HG02759 (cell line): ENCODE measurements around the gene ROM1.
"Not testable (repeated sequence)": the region's sequence is repeated elsewhere in the genome, so short reads cannot be mapped to it uniquely, and the experiment has no call there.

Experiments
- ATAC-seq: cut with Tn5 transposase; IDR thresholded peaks from one replicate; pipeline ENCODE4 v1.9.1; 2021; ENCODE audit warnings: mild to moderate bottlenecking, moderate library complexity; ENCODE audit not compliant: unreplicated experiment

Gene ROM1

DNA sequence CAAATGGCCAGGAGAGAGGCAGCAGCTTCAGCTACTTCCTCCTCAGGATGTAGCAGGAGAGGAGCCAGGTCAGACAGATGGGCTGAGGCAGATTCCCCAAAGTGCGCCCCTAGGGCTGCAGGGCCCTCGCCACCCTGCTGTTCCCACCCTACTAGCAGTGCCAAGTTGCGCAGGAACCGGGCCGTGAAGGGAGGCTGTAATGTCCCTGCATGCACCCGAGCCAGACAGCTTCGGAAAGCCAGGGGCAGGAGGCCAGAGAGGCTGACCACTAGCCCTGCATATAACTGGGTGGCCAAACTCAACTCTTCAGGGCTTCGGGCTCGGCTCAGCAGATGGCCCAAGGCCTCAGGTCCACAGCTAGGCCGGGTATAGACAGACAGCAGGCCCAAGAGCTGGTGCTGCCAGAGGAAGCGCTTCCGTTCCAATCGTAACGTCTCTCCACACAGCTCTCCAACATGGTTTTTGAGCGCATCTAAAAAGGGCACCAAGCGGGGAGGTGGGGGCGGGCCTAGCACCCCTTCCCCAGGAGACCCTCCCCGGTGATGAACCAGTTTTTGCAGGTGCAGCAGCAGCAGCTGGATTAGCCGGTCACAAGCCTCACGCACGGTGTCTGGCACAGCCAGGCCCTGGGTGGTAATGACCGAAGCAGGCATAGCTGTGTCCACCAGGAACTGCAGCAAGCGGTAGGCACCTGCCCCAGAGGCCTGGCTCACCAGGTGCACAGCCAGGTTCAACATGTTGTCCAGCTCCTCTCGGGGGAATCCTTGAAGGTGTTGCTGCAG lies 35.3 kb downstream of the ROM1 start:
- no peak for ATAC-seq

DNA sequence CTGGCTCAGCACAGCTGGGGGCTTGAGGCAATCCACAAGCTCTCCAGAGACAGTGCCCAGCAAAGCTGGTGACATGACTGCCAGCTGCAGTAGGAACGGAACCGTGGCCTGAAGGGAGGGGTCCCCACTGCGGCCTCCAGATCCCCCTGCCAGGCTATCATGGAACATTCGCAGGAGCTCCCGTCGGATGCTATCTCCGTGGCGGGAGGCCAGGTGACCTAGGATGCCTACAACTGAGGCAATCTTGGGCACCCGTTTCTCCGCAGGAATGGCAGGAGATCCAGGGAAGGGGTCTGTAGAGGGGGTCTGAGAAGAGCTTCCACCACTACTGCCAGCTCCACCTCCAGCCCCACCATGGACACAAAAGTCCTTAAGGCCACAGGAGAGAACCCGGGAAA lies 35.9 kb downstream of the ROM1 start:
- ATAC-seq, result no peak

DNA sequence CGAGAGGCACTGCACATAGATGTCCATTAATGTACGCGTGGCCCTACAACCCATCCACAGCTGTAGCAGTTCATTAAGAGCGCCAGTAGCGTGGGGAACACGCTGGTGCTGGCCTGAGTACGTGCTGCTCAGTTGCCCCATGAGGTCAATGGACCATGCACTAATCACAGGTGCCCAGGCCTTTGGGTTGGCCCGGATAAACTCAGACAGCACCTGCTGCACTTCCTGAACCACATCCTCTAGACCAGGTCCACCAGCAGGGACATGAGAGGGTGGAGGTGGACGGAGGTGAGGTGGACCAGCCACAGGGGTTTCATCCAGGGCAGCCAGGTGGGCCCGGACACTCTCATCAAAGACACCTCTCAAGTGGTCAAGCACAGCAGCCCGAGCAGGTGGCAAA lies 36.4 kb downstream of the ROM1 start:
- no peak for ATAC-seq

DNA sequence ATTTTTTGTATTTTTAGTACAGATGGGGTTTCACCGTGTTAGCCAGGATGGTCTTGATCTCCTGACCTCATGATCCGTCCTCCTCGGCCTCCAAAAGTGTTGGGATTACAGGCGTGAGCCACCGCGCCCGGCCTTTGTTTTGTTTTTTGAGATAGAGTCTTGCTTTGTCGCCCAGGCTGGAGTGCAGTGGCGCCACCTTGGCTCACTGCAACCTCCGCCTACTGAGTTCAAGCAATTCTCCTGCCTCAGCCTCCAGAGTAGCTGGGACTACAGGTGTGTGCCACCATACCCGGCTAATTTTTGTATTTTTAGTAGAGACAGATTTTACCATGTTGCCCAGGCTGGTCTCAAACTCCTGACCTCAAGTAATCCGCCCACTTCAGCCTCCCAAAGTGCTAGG lies 37.2 kb downstream of the ROM1 start:
- ATAC-seq, result not testable (repeated sequence)

DNA sequence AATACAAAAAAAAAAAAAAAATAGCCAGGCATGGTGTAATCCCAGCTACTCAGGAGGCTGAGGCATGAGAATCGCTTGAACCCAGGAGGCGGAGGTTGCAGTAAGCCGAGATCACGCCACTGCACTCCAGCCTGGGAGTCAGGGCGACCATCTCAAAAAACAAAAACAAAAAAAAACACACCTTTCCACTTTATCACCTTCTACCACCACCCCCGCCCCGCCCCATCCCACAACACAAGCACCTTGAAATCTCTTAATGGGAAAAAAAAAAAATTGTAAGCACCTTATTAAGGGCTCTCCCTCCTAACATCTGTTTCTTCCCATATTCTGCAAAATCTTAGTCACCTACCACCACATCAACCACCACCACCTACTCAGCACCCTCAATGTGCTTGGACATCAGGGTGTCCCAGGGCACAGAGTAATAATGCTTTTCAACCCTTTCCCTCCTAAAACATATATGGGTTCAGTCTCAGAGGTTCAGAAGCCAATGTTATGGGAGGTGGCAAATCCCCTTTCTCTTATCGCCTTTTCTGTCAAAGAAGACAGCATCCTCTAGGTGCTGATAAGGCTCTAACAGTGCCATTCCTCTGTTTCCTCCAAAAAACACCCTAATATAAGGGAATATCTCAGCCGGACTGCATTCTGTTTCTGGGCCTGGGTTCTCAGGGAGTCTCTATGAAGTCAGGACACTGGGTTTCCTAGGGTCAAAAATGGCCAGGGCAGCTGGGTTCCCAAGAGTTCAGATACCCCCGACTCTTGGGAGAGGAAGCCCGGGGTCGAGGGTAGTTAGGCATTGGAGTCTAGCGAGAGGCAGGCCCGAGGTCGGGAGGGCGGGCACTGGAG lies 39.3 kb downstream of the ROM1 start:
- ATAC-seq, result no peak

DNA sequence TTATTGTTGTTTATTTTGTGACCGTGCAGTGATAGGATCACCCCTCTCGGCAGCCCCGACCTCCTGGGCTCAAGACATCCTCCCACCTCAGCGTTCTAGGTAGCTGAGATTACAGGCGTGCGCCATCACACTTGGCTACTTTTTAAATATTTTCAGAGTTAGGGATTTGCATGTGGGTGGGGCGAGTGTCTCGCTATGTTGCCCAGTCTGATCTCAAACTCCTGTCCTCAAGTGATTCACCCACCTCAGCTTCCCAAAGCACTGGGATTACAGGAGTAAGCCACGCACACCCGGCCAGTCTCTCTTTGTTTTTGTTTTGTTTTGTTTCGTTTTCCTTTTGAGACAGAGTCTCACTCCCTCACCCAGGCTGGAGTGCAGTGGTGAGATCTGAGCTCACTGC lies 41.2 kb downstream of the ROM1 start:
- ATAC-seq, result no peak

DNA sequence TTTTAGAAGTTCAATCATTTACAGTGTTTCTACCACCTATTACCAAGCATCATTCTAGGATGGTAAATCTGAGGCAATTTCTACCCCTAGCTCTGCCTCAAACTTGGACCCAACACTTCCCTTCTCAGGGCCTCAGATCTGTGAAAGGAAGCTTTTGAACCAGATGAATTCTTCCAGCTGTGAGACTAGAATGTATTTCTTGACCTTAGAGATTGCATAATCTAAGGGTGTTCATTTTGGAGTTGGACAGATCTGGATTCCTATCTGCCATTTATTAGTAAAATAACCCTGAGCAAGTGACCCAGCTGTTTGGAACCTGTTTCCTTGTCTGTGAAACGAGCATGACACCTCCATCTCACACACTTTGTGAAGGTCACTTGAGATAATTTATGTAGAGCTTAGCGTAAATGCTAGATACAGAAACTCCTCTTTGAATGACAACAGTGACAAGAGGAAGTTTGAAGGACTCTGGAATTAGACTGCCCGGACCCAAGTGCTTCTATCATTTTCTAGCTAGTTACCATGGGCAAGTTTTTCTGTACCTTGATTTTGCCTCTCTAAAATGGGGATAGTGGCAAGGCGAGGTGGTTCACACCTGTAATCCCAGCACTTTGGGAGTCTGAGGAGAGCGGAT lies 43.9 kb downstream of the ROM1 start:
- ATAC-seq, result no peak

DNA sequence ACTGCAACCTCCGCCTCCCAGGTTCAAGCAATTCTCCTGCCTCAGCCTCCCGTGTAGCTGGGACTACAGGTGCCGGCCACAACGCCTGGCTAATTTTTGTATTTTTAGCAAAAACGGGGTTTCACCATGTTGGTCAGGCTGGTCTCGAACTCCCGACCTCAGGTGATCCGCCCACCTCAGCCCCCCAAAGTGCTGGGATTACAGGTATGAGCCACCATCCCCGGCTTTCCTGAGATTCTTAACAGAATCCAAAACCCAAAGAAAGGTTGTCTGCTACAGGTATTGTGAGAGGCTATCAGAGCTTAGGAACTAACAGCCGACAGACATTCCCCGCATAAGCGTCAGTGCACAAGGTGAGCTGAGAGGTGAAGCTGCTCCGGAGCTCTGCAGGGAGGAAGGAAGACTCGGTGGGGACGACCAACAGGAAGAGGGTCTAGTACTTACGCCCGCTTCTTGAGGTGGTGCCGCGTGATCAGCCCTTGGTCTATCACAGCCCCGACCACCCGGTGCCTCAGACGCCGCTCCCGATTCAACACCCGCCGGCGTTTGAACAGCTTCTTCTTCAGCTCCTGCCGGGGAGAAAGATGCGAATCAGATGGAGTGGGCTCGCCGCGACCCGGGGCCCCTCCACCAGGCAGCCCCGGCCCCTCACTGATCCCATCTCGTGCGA lies 51.5 kb downstream of the ROM1 start:
- ATAC-seq, result peak; percentile 17
